ENCODE data around the gene APCDD1. TPM values are rescaled to one million over a fixed set of nuclear protein-coding genes. Genes with fewer than 3 reads are reported as not detected.
"Not testable (repeated sequence)": the region's sequence is repeated elsewhere in the genome, so short reads cannot be mapped to it uniquely, and the experiment has no call there.

Gene APCDD1
- total RNA-seq, 3 donors from 2014 or later (not counting 1 experiment from before 2014, with no cell fraction given): 0.13 TPM; not detected in 2

DNA sequence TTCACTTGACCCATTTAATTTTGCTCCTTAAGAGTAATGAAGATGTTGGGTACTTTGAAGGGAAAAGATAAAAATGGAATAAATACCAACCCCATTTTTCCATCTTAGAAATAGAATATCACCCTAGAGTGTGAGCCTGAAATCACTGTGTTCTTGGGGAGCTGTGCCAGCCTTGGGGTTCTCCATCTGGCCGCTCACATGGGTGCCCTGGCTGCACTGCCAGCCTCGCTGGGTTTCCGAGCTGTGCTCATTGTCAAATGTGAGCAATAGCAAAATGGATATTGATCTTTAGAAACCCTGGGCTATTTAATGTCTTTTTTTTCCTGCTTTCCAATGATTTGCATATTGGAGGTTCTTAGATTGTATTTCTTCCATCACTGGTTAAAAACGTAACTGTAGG, 9.3 kb downstream of the APCDD1 start:
- 95% methylated on average over 4 of the region's 4 CpGs for WGBS (ENCODE audit: insufficient coverage)
- DNase-seq (no peak), ATAC-seq (no peak)
- no peak overlapping the region for H3K4me3 ChIP-seq (ENCODE audit: low read length)
- TF ChIP-seq, protein P1, sequence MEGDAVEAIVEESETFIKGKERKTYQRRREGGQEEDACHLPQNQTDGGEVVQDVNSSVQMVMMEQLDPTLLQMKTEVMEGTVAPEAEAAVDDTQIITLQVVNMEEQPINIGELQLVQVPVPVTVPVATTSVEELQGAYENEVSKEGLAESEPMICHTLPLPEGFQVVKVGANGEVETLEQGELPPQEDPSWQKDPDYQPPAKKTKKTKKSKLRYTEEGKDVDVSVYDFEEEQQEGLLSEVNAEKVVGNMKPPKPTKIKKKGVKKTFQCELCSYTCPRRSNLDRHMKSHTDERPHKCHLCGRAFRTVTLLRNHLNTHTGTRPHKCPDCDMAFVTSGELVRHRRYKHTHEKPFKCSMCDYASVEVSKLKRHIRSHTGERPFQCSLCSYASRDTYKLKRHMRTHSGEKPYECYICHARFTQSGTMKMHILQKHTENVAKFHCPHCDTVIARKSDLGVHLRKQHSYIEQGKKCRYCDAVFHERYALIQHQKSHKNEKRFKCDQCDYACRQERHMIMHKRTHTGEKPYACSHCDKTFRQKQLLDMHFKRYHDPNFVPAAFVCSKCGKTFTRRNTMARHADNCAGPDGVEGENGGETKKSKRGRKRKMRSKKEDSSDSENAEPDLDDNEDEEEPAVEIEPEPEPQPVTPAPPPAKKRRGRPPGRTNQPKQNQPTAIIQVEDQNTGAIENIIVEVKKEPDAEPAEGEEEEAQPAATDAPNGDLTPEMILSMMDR (IDR thresholded peaks at IDR 0.05): no peak
- H3K4me1 Mint-ChIP-seq: no peaks in the 10 kb centered on the region
- H3K4me1 ChIP-seq (ENCODE audit: control insufficient read depth, insufficient read depth, low read length): no peaks in the 10 kb centered on the region
- no peak overlapping the region for H3K4me3 Mint-ChIP-seq
- intact Hi-C loops (cut with micrococcal nuclease): no loop called here
- H3K36me3 ChIP-seq (ENCODE audit: control insufficient read depth, insufficient read depth, low read length): no peaks in the 10 kb centered on the region
- no peaks in the 10 kb centered on the region for H3K27me3 ChIP-seq (ENCODE audit: control insufficient read depth, insufficient read depth, low read length)
- H3K9me3 ChIP-seq (ENCODE audit: control insufficient read depth, insufficient read depth, low read length): peaks cover 4% of the 10 kb centered on the region
- H3K36me3 Mint-ChIP-seq: no peaks in the 10 kb centered on the region
- no peak overlapping the region for H3K27ac ChIP-seq (ENCODE audit: low read length)
- no peaks in the 10 kb centered on the region for H3K9me3 Mint-ChIP-seq
- H3K27me3 Mint-ChIP-seq (ENCODE audit: low read depth in 2 of 2): peaks cover 4 to 35% of the 10 kb centered on the region in 2 donors
- no peak overlapping the region for H3K27ac Mint-ChIP-seq

- H3K9me3 Mint-ChIP-seq; ATAC-seq; H3K36me3 ChIP-seq (ENCODE audit: control insufficient read depth, insufficient read depth, low read length); H3K27ac ChIP-seq (ENCODE audit: low read length); H3K4me1 Mint-ChIP-seq; H3K9me3 ChIP-seq (ENCODE audit: control insufficient read depth, insufficient read depth, low read length); H3K27ac Mint-ChIP-seq; intact Hi-C loops (cut with micrococcal nuclease); H3K27me3 ChIP-seq (ENCODE audit: control insufficient read depth, insufficient read depth, low read length); H3K4me3 ChIP-seq (ENCODE audit: low read length); DNase-seq; H3K4me3 Mint-ChIP-seq; H3K4me1 ChIP-seq (ENCODE audit: control insufficient read depth, insufficient read depth, low read length); H3K36me3 Mint-ChIP-seq: not testable (repeated sequence)
- WGBS (ENCODE audit: insufficient coverage): 90% methylated on average over 2 of the region's 2 CpGs
- peaks cover 4 to 30% of the 10 kb centered on the region in 2 donors for H3K27me3 Mint-ChIP-seq (ENCODE audit: low read depth in 2 of 2)
Observed at GRCh38 chr18:10464161-10464648, 9.8 kb downstream of the APCDD1 start.

DNA sequence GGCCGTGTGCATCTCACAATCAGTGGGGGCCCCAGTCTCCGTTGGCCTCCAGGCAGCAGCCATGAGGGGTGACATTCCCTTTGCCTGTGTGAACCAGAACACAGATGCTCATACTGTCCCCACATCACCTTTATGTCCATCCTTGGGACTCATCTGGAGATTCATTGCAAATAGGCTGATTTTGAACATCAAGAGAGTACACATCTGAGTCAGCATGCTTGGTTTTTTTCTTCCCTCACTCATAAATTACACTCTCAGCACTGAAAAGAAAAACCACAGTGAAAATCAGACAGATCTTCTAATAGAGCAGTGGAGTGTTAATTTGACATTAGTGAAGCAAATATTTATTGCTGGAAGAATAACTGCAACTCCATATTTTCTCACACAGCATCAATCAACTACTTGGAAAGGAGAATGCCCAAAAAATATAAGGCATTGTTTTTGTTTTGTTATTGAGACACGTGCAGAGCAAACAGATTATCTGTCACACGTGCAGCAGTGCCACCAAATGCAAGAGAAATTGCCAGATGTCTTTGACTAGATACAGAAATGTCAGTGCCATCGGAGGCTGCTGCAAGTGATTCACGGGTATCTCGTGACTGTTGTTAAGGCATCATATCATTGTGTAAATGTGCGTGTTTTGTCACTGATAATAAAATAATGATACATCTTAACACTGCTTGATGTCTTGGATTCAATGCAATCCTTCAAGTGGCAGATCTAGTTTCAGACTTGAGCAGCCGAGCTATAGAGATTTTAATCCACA, 10.9 kb downstream of the APCDD1 start:
- Mint-ChIP-seq H3K4me1 (no peaks in the 10 kb centered on the region), H3K27ac (no peak overlapping the region), H3K36me3 (no peaks in the 10 kb centered on the region), H3K27me3 (ENCODE audit: low read depth in 2 of 2) (peaks cover 4 to 29% of the 10 kb centered on the region in 2 donors), H3K4me3 (no peak overlapping the region), H3K9me3 (no peaks in the 10 kb centered on the region)
- Histone ChIP-seq H3K36me3 (ENCODE audit: control insufficient read depth, insufficient read depth, low read length) (no peaks in the 10 kb centered on the region), H3K4me3 (ENCODE audit: low read length) (no peak overlapping the region), H3K27me3 (ENCODE audit: control insufficient read depth, insufficient read depth, low read length) (no peaks in the 10 kb centered on the region), H3K4me1 (ENCODE audit: control insufficient read depth, insufficient read depth, low read length) (no peaks in the 10 kb centered on the region), H3K27ac (ENCODE audit: low read length) (no peak overlapping the region), H3K9me3 (ENCODE audit: control insufficient read depth, insufficient read depth, low read length) (peaks cover 4% of the 10 kb centered on the region)
- intact Hi-C loops (cut with micrococcal nuclease): no loop called here
- WGBS (ENCODE audit: insufficient coverage): 88% methylated on average over 8 of the region's 9 CpGs
- TF ChIP-seq, protein P1 (IDR thresholded peaks at IDR 0.05): no peak
- DNase-seq (no peak), ATAC-seq (no peak)

DNA sequence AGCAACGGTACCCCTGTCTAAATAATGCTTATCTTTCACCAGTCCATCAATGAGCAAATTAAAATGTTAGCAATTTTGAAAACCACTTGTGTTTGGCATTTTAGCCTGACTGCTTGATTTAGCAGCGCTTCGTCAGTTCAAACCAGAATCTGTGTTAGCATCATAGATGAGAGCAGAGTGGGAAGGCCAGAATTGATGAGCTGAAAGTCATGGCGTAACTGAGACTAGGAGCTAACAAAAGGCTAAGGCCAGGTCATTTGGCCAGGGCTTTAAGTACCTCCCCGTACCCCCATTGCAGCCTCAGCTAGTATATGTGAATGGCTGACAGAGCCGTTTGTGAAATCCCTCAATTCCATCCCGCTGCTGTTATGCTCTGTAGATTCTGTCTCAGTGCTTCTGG, 16.0 kb downstream of the APCDD1 start:
- Histone ChIP-seq H3K27me3 (ENCODE audit: control insufficient read depth, insufficient read depth, low read length) (no peaks in the 10 kb centered on the region), H3K4me1 (ENCODE audit: control insufficient read depth, insufficient read depth, low read length) (peaks cover under 1% of the 10 kb centered on the region), H3K4me3 (ENCODE audit: low read length) (no peak overlapping the region), H3K9me3 (ENCODE audit: control insufficient read depth, insufficient read depth, low read length) (no peaks in the 10 kb centered on the region), H3K27ac (ENCODE audit: low read length) (no peak overlapping the region), H3K36me3 (ENCODE audit: control insufficient read depth, insufficient read depth, low read length) (no peaks in the 10 kb centered on the region)
- ATAC-seq: no peak
- WGBS (ENCODE audit: insufficient coverage): 92% methylated on average over 7 of the region's 7 CpGs
- no peak for DNase-seq
- Mint-ChIP-seq H3K27ac (no peak overlapping the region), H3K36me3 (no peaks in the 10 kb centered on the region), H3K4me3 (no peak overlapping the region), H3K27me3 (ENCODE audit: low read depth in 2 of 2) (peaks cover 2 to 22% of the 10 kb centered on the region in 2 donors), H3K9me3 (no peaks in the 10 kb centered on the region), H3K4me1 (no peaks in the 10 kb centered on the region)
- TF ChIP-seq, protein P1 (IDR thresholded peaks at IDR 0.05): no peak
- intact Hi-C loops (cut with micrococcal nuclease): no loop called here

Data from natural killer cell (primary cell).